NCI-H460 (cell line): ENCODE data around the gene TMEM132E. TPM values are rescaled to one million over a fixed set of nuclear protein-coding genes. Genes with fewer than 3 reads are reported as not detected.

Source experiments
- DNase-seq: peaks from one replicate; pipeline ENCODE4 v3.0.0-alpha.2; 2016; ENCODE audit warnings: low read depth; ENCODE audit errors: extremely low read depth
- total RNA-seq: library from RNA; depleted of rRNA; stranded (reverse); fragments of >200 nt; shearing (Covaris generic); gene quantifications from 2 replicates; pipeline ENCODE4 v1.2.3, GENCODE V29; 2014

The TMEM132E gene
- total RNA-seq, 1 experiment from 2014 or later: 7.0 TPM

GRCh38 chr17:34567691-34568465, 11.5 kb upstream of the TMEM132E start:
- peak; percentile 13 for DNase-seq

GRCh38 chr17:34568953-34569352, 10.4 kb upstream of the TMEM132E start:
- DNase-seq: no peak

- DNase-seq: no peak
Observed at GRCh38 chr17:34569591-34569990, 9.8 kb upstream of the TMEM132E start.

GRCh38 chr17:34570506-34570905, 8.9 kb upstream of the TMEM132E start:
- DNase-seq: no peak

GRCh38 chr17:34571428-34572130, 7.8 kb upstream of the TMEM132E start:
- no peak for DNase-seq

- no peak for DNase-seq
Observed at GRCh38 chr17:34572483-34572882, 6.9 kb upstream of the TMEM132E start.

GRCh38 chr17:34575182-34575581, 4.2 kb upstream of the TMEM132E start:
- no peak for DNase-seq

GRCh38 chr17:34578016-34578415, 1.4 kb upstream of the TMEM132E start:
- no peak for DNase-seq

GRCh38 chr17:34578656-34579016, 746 bp upstream of the TMEM132E start:
- DNase-seq: no peak

- DNase-seq: no peak
Observed at GRCh38 chr17:34579979-34580684, 750 bp downstream of the TMEM132E start.

- DNase-seq: no peak
Observed at GRCh38 chr17:34580685-34581445, 1.5 kb downstream of the TMEM132E start.

- DNase-seq: no peak
Observed at GRCh38 chr17:34581446-34582184, 2.2 kb downstream of the TMEM132E start.

- DNase-seq: no peak
Observed at GRCh38 chr17:34582185-34582900, 3.0 kb downstream of the TMEM132E start.

GRCh38 chr17:34582901-34583245, 3.5 kb downstream of the TMEM132E start:
- DNase-seq: no peak

- DNase-seq: peak; percentile 11
Observed at GRCh38 chr17:34584805-34585416, 5.5 kb downstream of the TMEM132E start.

GRCh38 chr17:34586346-34586846, 7.0 kb downstream of the TMEM132E start:
- no peak for DNase-seq

GRCh38 chr17:34588266-34588665, 8.9 kb downstream of the TMEM132E start:
- no peak for DNase-seq

GRCh38 chr17:34589120-34589965, 10.0 kb downstream of the TMEM132E start:
- no peak for DNase-seq
